ENCODE results near the gene NDUFS8. TPM values are rescaled to one million over a fixed set of nuclear protein-coding genes. Genes with fewer than 3 reads are reported as not detected.
A peak's percentile ranks its signal among the peaks of the same experiment; 100 is the strongest.

The NDUFS8 gene
- total RNA-seq, 4 donors from 2014 or later: 112 to 192 (median 135) TPM

GRCh38 chr11:68037411-68038225 lies 7.1 kb downstream of the NDUFS8 start:
- TF ChIP-seq CTCF (IDR thresholded peaks at IDR 0.05) (no peak), POLR2A (IDR thresholded peaks at IDR 0.05) (no peak)
- no peaks in the 10 kb centered on the region for H3K27me3 ChIP-seq
- 65 to 72% methylated on average over 9 to 13 of the region's 20 CpGs for WGBS, 2 donors
- no peaks in the 10 kb centered on the region for H3K9me3 ChIP-seq
- peaks cover 8 to 53% (median 11%) of the 10 kb centered on the region in 3 donors for H3K36me3 ChIP-seq
- H3K4me1 ChIP-seq: peaks cover 47 to 81% (median 58%) of the 10 kb centered on the region in 3 donors
- intact Hi-C loops (cut with DNase I): no loop called here
- H3K27ac ChIP-seq: peak overlapping the region; percentile 89 to 90 (median 90)
- DNase-seq: no peak
- peak overlapping the region in 1 of 4 donors; percentile 96 for H3K4me3 ChIP-seq

- Histone ChIP-seq H3K4me3 (peak overlapping the region; percentile 68 to 96 (median 74)), H3K36me3 (peaks cover 8 to 53% (median 12%) of the 10 kb centered on the region in 3 donors), H3K27me3 (no peaks in the 10 kb centered on the region), H3K4me1 (peaks cover 47 to 81% (median 65%) of the 10 kb centered on the region in 3 donors), H3K9me3 (no peaks in the 10 kb centered on the region), H3K27ac (peak overlapping the region; percentile 89 to 90 (median 90))
- intact Hi-C loops (cut with DNase I): no loop called here
- no peak for DNase-seq
- TF ChIP-seq CTCF (IDR thresholded peaks at IDR 0.05): no peak
- no peak for TF ChIP-seq POLR2A (IDR thresholded peaks at IDR 0.05)
- 0% methylated on average over 1 of the region's 13 CpGs; no CpG with 5 or more reads in 1 of the 2 donors for WGBS, 2 donors
Observed at GRCh38 chr11:68038226-68038717, 7.8 kb downstream of the NDUFS8 start.

GRCh38 chr11:68038718-68039525 lies 8.4 kb downstream of the NDUFS8 start, which contains the start of gene TCIRG1:
Gene TCIRG1 (plus strand): TSS chr11:68039025. CDS start chr11:68041272, 2,247 bp downstream.
- H3K9me3 ChIP-seq: no peaks in the 10 kb centered on the region
- H3K36me3 ChIP-seq: peaks cover 8 to 53% (median 9%) of the 10 kb centered on the region in 3 donors
- TF ChIP-seq POLR2A (IDR thresholded peaks at IDR 0.05): peak in 3 of 4 donors; percentile 74 to 98 (median 95)
- TF ChIP-seq CTCF (IDR thresholded peaks at IDR 0.05): peak in 3 of 6 experiments; percentile 10 to 50 (median 30)
- 7% methylated on average over 12 of the region's 51 CpGs; no CpG with 5 or more reads in 1 of the 2 donors for WGBS, 2 donors
- DNase-seq: no peak
- peak within 1 kb of the TSS; percentile 68 to 96 (median 74) for H3K4me3 ChIP-seq
- peak within 1 kb of the TSS; percentile 89 to 90 (median 90) for H3K27ac ChIP-seq
- H3K4me1 ChIP-seq: peaks cover 47 to 82% (median 66%) of the 10 kb centered on the region in 3 donors
- intact Hi-C loops (cut with DNase I): no loop called here
- no peaks in the 10 kb centered on the region for H3K27me3 ChIP-seq

- Histone ChIP-seq H3K27me3 (no peaks in the 10 kb centered on the region), H3K4me1 (peaks cover 47 to 85% (median 66%) of the 10 kb centered on the region in 3 donors), H3K9me3 (no peaks in the 10 kb centered on the region), H3K27ac (peak overlapping the region; percentile 89 to 90 (median 90)), H3K4me3 (peak overlapping the region; percentile 68 to 96 (median 74)), H3K36me3 (peaks cover 12 to 53% (median 14%) of the 10 kb centered on the region in 3 donors)
- 6 to 50% methylated on average over 2 to 6 of the region's 10 CpGs for WGBS, 2 donors
- intact Hi-C loops (cut with DNase I): no loop called here
- no peak for DNase-seq
- TF ChIP-seq CTCF (IDR thresholded peaks at IDR 0.05) (no peak), POLR2A (IDR thresholded peaks at IDR 0.05) (no peak)
Observed at GRCh38 chr11:68039526-68040086, 9.1 kb downstream of the NDUFS8 start.
